HG03025 (cell line): Measurements from ENCODE around the gene DNAJC2.
"Not testable (repeated sequence)": the region's sequence is repeated elsewhere in the genome, so short reads cannot be mapped to it uniquely, and the experiment has no call there.

ENCODE experiments used
- ATAC-seq: cut with Tn5 transposase; IDR thresholded peaks from one replicate; pipeline ENCODE4 v1.9.1; 2021; ENCODE audit warnings: mild to moderate bottlenecking, moderate library complexity; ENCODE audit not compliant: unreplicated experiment, low FRiP score

DNAJC2 gene

GRCh38 chr7:103274867-103275266 lies 69.7 kb downstream of the DNAJC2 start:
- ATAC-seq = not testable (repeated sequence)

GRCh38 chr7:103273374-103273773 lies 71.2 kb downstream of the DNAJC2 start:
- not testable (repeated sequence) for ATAC-seq

GRCh38 chr7:103266229-103266628 lies 78.3 kb downstream of the DNAJC2 start:
- ATAC-seq = not testable (repeated sequence)

GRCh38 chr7:103264054-103264453 lies 80.5 kb downstream of the DNAJC2 start:
- ATAC-seq = not testable (repeated sequence)
